Hepatocyte (in vitro differentiated cells): ENCODE data around the gene IQCB1.

Experiments used
- EZH2 ChIP-seq: fragments of 200-600 bp; sonication (generic); IDR thresholded peaks from 2 replicates; pipeline ENCODE4 v1.6.1; 2016; ENCODE audit warnings: antibody characterized with exemption, mild to moderate bottlenecking, borderline replicate concordance
- EZH2phosphoT487 ChIP-seq: fragments of 200-600 bp; sonication (generic); IDR thresholded peaks from one replicate; pipeline ENCODE4 v1.6.1; 2018; ENCODE audit warnings: antibody characterized with exemption, mild to moderate bottlenecking, low read depth, moderate library complexity; ENCODE audit not compliant: unreplicated experiment, severe bottlenecking
- TF ChIP-seq, protein P1 (sequence below): fragments of 200-600 bp; sonication (generic); IDR thresholded peaks from 2 replicates; pipeline ENCODE4 v1.5.1; 2016; ENCODE audit warnings: antibody characterized with exemption, mild to moderate bottlenecking; ENCODE audit not compliant: poor library complexity

DNA sequence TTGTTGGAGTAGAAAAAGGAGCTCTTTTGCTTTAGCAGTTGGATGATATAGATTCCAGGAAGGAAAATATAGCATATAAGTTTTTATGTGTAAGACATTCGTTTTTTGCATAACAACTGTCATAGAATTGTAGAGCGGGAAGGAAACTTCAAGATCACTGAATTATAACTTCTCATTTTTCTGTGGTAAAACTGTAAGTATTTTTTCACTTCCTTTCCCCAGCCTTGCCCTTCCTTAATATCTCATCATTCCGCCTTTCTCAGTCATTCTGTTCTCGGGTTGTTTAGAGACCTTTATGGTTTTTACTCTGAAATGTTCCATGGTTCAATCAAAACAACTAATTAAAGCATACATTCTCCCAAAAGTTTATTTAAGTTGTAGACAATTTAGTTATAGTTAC lies 1.2 kb upstream of the IQCB1 start:
- TF ChIP-seq, protein P1, sequence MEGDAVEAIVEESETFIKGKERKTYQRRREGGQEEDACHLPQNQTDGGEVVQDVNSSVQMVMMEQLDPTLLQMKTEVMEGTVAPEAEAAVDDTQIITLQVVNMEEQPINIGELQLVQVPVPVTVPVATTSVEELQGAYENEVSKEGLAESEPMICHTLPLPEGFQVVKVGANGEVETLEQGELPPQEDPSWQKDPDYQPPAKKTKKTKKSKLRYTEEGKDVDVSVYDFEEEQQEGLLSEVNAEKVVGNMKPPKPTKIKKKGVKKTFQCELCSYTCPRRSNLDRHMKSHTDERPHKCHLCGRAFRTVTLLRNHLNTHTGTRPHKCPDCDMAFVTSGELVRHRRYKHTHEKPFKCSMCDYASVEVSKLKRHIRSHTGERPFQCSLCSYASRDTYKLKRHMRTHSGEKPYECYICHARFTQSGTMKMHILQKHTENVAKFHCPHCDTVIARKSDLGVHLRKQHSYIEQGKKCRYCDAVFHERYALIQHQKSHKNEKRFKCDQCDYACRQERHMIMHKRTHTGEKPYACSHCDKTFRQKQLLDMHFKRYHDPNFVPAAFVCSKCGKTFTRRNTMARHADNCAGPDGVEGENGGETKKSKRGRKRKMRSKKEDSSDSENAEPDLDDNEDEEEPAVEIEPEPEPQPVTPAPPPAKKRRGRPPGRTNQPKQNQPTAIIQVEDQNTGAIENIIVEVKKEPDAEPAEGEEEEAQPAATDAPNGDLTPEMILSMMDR = no peak
- TF ChIP-seq EZH2 = no peak
- no peak for TF ChIP-seq EZH2phosphoT487
